Loucy (cell line): ENCODE results near the gene SH3BP4.

ENCODE experiments used
- H2AFZ ChIP-seq: fragments of 200-600 bp; sonication (generic); 2 replicates; pipeline ENCODE4 v1.6.0; 2016; ENCODE audit warnings: antibody characterized with exemption, mild to moderate bottlenecking, low read length, moderate library complexity
- H3F3A ChIP-seq: fragments of 200-600 bp; 2 replicates; pipeline ENCODE4 v1.6.0; 2016; ENCODE audit warnings: antibody characterized with exemption, low read depth, mild to moderate bottlenecking
- H3K27me3 ChIP-seq: fragments of 200-600 bp; sonication (generic); 2 replicates; pipeline ENCODE4 v1.6.1; 2014; ENCODE audit warnings: low read length, mild to moderate bottlenecking; ENCODE audit not compliant: insufficient read depth, poor library complexity, severe bottlenecking
- H3K36me3 ChIP-seq: fragments of 200-600 bp; sonication (generic); 2 replicates; pipeline ENCODE4 v1.6.1; 2016; ENCODE audit warnings: low read length; ENCODE audit not compliant: insufficient read depth
- H3K4me1 ChIP-seq: fragments of 200-600 bp; sonication (generic); 2 replicates; pipeline ENCODE4 v1.5.1; 2014; ENCODE audit warnings: low read length, mild to moderate bottlenecking; ENCODE audit not compliant: insufficient read depth, poor library complexity, severe bottlenecking
- H3K4me2 ChIP-seq: fragments of 200-600 bp; sonication (generic); 2 replicates; pipeline ENCODE4 v1.6.0; 2014; ENCODE audit warnings: antibody characterized with exemption, low read length, low read depth, mild to moderate bottlenecking; ENCODE audit not compliant: poor library complexity, severe bottlenecking
- H3K4me3 ChIP-seq: fragments of 200-600 bp; sonication (generic); 2 replicates; pipeline ENCODE4 v1.5.1; 2014; ENCODE audit warnings: low read length, mild to moderate bottlenecking, mixed read lengths; ENCODE audit not compliant: poor library complexity, severe bottlenecking
- H3K79me2 ChIP-seq: fragments of 200-600 bp; sonication (generic); 2 replicates; pipeline ENCODE4 v1.6.1; 2014; ENCODE audit warnings: low read length; ENCODE audit not compliant: insufficient read depth
- H3K9ac ChIP-seq: fragments of 200-600 bp; sonication (generic); 2 replicates; pipeline ENCODE4 v1.6.0; 2014; ENCODE audit warnings: mild to moderate bottlenecking, low read depth, low read length, moderate library complexity; ENCODE audit not compliant: poor library complexity, severe bottlenecking
- H3K9me2 ChIP-seq: fragments of 200-600 bp; sonication (generic); replicated peaks from 2 replicates; pipeline ENCODE4 v1.6.1; 2016; ENCODE audit warnings: low read depth, low read length, mixed read lengths
- H3K9me3 ChIP-seq: fragments of 200-600 bp; sonication (generic); 2 replicates; pipeline ENCODE4 v1.6.1; 2014; ENCODE audit warnings: mild to moderate bottlenecking, antibody characterized with exemption, low read length, low read depth; ENCODE audit not compliant: insufficient read depth
- H4K20me1 ChIP-seq: fragments of 200-600 bp; sonication (generic); 2 replicates; pipeline ENCODE4 v1.6.0; 2014; ENCODE audit warnings: antibody characterized with exemption, low read length, mild to moderate bottlenecking; ENCODE audit not compliant: insufficient read depth, poor library complexity, severe bottlenecking
- CTCF ChIP-seq: fragments of 200-600 bp; sonication (generic); conservative IDR thresholded peaks from 2 replicates; pipeline ENCODE4 v1.5.1; 2014; ENCODE audit warnings: mild to moderate bottlenecking, antibody characterized with exemption, low read length
- EZH2phosphoT487 ChIP-seq: fragments of 200-600 bp; IDR thresholded peaks from 2 replicates; pipeline ENCODE4 v1.6.1; 2018; ENCODE audit warnings: antibody characterized with exemption, mild to moderate bottlenecking, moderate library complexity, borderline replicate concordance

Gene SH3BP4

DNA sequence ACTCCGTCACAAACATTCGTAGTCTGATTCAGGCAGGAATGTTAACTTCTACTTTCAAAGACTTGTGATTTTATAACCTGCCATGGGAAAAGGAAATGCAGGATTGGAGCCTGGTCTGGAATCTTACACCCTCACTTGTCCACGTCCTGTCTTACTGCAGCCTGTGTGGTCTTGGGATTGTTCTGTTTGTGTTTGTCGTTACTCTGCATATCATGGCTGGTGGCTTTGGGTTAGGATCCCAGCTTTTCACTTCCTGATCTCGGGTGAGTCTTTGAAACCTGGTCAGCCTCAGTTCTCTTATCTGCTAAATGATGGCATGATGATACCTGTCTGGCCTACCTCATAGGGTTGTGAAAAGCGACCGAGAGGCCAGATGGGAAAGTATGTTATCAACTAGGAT is 34.6 kb downstream of the SH3BP4 start:
- H3K36me3 ChIP-seq = no peaks in the 10 kb centered on the region
- H3K79me2 ChIP-seq = no peaks in the 10 kb centered on the region
- no peaks in the 10 kb centered on the region for H3K9me2 ChIP-seq
- no peaks in the 10 kb centered on the region for H3F3A ChIP-seq
- H3K9me3 ChIP-seq = no peaks in the 10 kb centered on the region
- no peaks in the 10 kb centered on the region for H4K20me1 ChIP-seq
- H3K4me2 ChIP-seq = no peak overlapping the region
- no peaks in the 10 kb centered on the region for H3K27me3 ChIP-seq
- H3K4me1 ChIP-seq = no peaks in the 10 kb centered on the region
- no peak overlapping the region for H3K9ac ChIP-seq
- H3K4me3 ChIP-seq = no peak overlapping the region
- no peak for TF ChIP-seq EZH2phosphoT487
- no peak for TF ChIP-seq CTCF
- no peak overlapping the region for H2AFZ ChIP-seq

DNA sequence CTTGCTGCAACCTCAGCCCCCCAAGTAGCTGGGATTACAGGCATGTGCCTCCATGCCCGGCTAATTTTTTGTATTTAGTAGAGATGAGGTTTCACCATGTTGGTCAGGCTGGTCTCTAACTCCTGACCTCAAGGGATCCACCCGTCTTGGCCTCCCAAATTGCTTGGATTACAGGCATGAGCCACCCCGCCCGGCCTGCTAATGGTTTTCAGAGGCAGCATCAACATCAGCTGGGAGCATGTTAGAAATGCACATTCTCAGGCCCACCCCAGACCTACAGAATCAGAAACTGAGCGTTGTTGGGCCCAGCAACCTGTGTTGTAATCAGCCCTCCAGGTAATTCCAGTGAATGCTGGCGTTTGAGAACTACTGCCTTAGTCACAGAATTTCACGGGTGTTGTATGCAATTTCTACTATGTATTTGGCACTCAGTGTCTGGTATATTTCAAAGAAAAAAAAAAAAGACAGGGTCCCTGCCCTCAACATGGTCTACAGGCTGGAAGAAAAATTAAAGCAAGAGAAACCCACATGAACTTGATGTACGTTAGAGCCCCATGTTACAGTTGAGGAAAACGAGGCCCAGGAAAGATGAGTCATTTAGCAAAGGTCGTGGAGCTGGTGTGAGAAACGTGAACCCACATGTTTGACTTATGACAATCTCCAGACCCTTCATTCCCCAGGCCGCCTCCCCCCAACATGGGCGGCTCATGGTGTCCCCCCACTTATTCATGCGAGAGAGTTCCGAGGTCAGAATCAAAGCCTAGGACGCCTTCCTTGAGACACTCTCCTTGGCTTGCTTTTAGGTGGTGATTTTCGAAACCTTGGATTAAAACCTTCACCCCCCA is 35.3 kb downstream of the SH3BP4 start:
- Histone ChIP-seq H3K9ac (no peak overlapping the region), H3K4me1 (no peaks in the 10 kb centered on the region), H2AFZ (no peak overlapping the region), H3K79me2 (no peaks in the 10 kb centered on the region), H3K4me3 (no peak overlapping the region), H4K20me1 (no peaks in the 10 kb centered on the region), H3K4me2 (no peak overlapping the region), H3K9me3 (no peaks in the 10 kb centered on the region), H3K9me2 (no peaks in the 10 kb centered on the region), H3F3A (no peaks in the 10 kb centered on the region), H3K27me3 (no peaks in the 10 kb centered on the region), H3K36me3 (no peaks in the 10 kb centered on the region)
- TF ChIP-seq EZH2phosphoT487 (no peak), CTCF (no peak)

- no peaks in the 10 kb centered on the region for H4K20me1 ChIP-seq
- H3K36me3 ChIP-seq = no peaks in the 10 kb centered on the region
- H3K27me3 ChIP-seq = no peaks in the 10 kb centered on the region
- no peaks in the 10 kb centered on the region for H3K4me1 ChIP-seq
- no peaks in the 10 kb centered on the region for H3F3A ChIP-seq
- H3K9ac ChIP-seq = no peak overlapping the region
- H3K4me3 ChIP-seq = no peak overlapping the region
- no peaks in the 10 kb centered on the region for H3K79me2 ChIP-seq
- H3K9me3 ChIP-seq = no peaks in the 10 kb centered on the region
- TF ChIP-seq EZH2phosphoT487 (no peak), CTCF (no peak)
- H3K4me2 ChIP-seq = no peak overlapping the region
- no peaks in the 10 kb centered on the region for H3K9me2 ChIP-seq
- H2AFZ ChIP-seq = no peak overlapping the region
Measured at GRCh38 chr2:234987754-234988153, 35.9 kb downstream of the SH3BP4 start.
